ENCODE data around the gene DUS2. TPM values are rescaled to one million over a fixed set of nuclear protein-coding genes. Genes with fewer than 3 reads are reported as not detected.

Gene DUS2
- total and polyA plus RNA-seq, 9 of the 15 experiments (the other 6 are each of a cell fraction or from before 2014, with no cell fraction given) = 5.8 to 22.5 (median 20.6) TPM

- 55% methylated on average over 9 of the region's 9 CpGs for WGBS (ENCODE audit: insufficient coverage, low coverage, missing lambda C conversion rate)
- DNase-seq (ENCODE audit: extremely low read depth in 1 of 4, low spot score in 3 of 4) = peak in 1 of 4 experiments; percentile 40
- Histone ChIP-seq H3K9me1 (ENCODE audit: control insufficient read depth, insufficient read depth, low read length) (no peaks in the 10 kb centered on the region), H3K27ac (ENCODE audit: extremely low read depth, low read depth, low read length) (peak overlapping the region; percentile 85; the same call in 2 of the 3 replicates), H3K79me2 (ENCODE audit: control insufficient read depth, insufficient read depth, low read length) (peaks cover 81% of the 10 kb centered on the region), H3K4me3 (peak overlapping the region; percentile 72), H3K9ac (ENCODE audit: insufficient read depth in 1 of 2, low read depth in 2 of 2, low read length in 2 of 2) (peak overlapping the region; percentile 29 to 84; a peak in 3 of 4 replicates), H3K9me3 (replicated peaks; ENCODE audit: control insufficient read depth, insufficient read depth, low read depth, low read length) (no peaks in the 10 kb centered on the region), H3K27me3 (ENCODE audit: control insufficient read depth in 2 of 2, insufficient read depth in 2 of 2, low read length in 2 of 2) (no peaks in the 10 kb centered on the region), H3K4me2 (ENCODE audit: insufficient read depth, low read length) (peak overlapping the region; percentile 83), H3K4me1 (replicated peaks in 1 of 2; ENCODE audit: control insufficient read depth in 2 of 2, insufficient read depth in 2 of 2, low read length in 2 of 2) (peaks cover 30 to 32% of the 10 kb centered on the region in 2 experiments), H3K36me3 (ENCODE audit: control insufficient read depth, insufficient read depth, low read length) (no peaks in the 10 kb centered on the region; the same call in 2 of the 3 replicates), H2AFZ (ENCODE audit: low read depth, low read length) (no peak overlapping the region), H4K20me1 (replicated peaks; ENCODE audit: control insufficient read depth, insufficient read depth, low read length) (0 out of 2 replicates have a peak, but pooled peaks cover 3% of the 10 kb centered on the region)
- no peak for FAIRE-seq
- in situ Hi-C loops (cut with MboI) (no loop called here), intact Hi-C loops (cut with micrococcal nuclease) (no loop called here)
- CTCF ChIA-PET (ENCODE audit: low intra/inter-chr PET ratio) = no interaction called here
- no peak for ATAC-seq
- no TSS peak for BruUV-seq (replicated peaks)
- POLR2A ChIA-PET = interaction anchor here (0.6 to 0.7 kb wide), 3 partner anchors 8 to 123 kb away, joined by 3 read pairs; no protein-coding TSS in a partner anchor
- TF ChIP-seq HDAC1 (IDR thresholded peaks at IDR 0.05) (no peak), TAF9B (IDR thresholded peaks at IDR 0.05; ENCODE audit: partially characterized antibody) (no peak), ZKSCAN3 (CRISPR knock-in tag; IDR thresholded peaks at IDR 0.05) (no peak), NCOA4 (IDR thresholded peaks at IDR 0.05; ENCODE audit: partially characterized antibody) (no peak), PRMT5 (CRISPR knock-in tag; IDR thresholded peaks at IDR 0.05) (no peak), CAMTA2 (CRISPR knock-in tag; conservative IDR thresholded peaks at IDR 0.05) (no peak), BCOR (IDR thresholded peaks at IDR 0.05) (peak; percentile 17; the same call in 1 of the 2 replicates), ZBTB33 (CRISPR knock-in tag; IDR thresholded peaks at IDR 0.05) (0 out of 2 replicates have a peak, but pooled peaks have one; percentile 26)
- TF ChIP-seq, protein P1, sequence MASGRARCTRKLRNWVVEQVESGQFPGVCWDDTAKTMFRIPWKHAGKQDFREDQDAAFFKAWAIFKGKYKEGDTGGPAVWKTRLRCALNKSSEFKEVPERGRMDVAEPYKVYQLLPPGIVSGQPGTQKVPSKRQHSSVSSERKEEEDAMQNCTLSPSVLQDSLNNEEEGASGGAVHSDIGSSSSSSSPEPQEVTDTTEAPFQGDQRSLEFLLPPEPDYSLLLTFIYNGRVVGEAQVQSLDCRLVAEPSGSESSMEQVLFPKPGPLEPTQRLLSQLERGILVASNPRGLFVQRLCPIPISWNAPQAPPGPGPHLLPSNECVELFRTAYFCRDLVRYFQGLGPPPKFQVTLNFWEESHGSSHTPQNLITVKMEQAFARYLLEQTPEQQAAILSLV (tag; IDR thresholded peaks at IDR 0.05) = no peak
- TF ChIP-seq, protein P2, sequence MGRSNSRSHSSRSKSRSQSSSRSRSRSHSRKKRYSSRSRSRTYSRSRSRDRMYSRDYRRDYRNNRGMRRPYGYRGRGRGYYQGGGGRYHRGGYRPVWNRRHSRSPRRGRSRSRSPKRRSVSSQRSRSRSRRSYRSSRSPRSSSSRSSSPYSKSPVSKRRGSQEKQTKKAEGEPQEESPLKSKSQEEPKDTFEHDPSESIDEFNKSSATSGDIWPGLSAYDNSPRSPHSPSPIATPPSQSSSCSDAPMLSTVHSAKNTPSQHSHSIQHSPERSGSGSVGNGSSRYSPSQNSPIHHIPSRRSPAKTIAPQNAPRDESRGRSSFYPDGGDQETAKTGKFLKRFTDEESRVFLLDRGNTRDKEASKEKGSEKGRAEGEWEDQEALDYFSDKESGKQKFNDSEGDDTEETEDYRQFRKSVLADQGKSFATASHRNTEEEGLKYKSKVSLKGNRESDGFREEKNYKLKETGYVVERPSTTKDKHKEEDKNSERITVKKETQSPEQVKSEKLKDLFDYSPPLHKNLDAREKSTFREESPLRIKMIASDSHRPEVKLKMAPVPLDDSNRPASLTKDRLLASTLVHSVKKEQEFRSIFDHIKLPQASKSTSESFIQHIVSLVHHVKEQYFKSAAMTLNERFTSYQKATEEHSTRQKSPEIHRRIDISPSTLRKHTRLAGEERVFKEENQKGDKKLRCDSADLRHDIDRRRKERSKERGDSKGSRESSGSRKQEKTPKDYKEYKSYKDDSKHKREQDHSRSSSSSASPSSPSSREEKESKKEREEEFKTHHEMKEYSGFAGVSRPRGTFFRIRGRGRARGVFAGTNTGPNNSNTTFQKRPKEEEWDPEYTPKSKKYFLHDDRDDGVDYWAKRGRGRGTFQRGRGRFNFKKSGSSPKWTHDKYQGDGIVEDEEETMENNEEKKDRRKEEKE (IDR thresholded peaks at IDR 0.05; ENCODE audit: borderline replicate concordance in 1 of 2, control insufficient read depth in 1 of 2, low read depth in 2 of 2, low read length in 1 of 2) = no peak
Observed at GRCh38 chr16:68088130-68088972, 65.3 kb downstream of the DUS2 start.
